Esophagus squamous epithelium (tissue), 4 donors: Measurements from ENCODE around the gene IL20RA.
"Not testable (repeated sequence)": the region's sequence is repeated elsewhere in the genome, so short reads cannot be mapped to it uniquely, and the experiment has no call there.

Source experiments
- POLR2A ChIP-seq, 4 donors: fragments of 450-650 bp; IDR thresholded peaks; one replicate each; pipeline ENCODE4 v1.6.1; 2017; ENCODE audit warnings: antibody characterized with exemption in 4 of 4, mild to moderate bottlenecking in 4 of 4, moderate library complexity in 3 of 4
- TF ChIP-seq, protein P1 (sequence below), 6 experiments: fragments of 450-650 bp in 4 of 6; fragments of 200-600 bp in 2 of 6; sonication (generic) in 2 of 6; IDR thresholded peaks; one replicate each; pipeline ENCODE4 v1.5.1; 2016 to 2019; ENCODE audit warnings: antibody characterized with exemption in 6 of 6, mild to moderate bottlenecking in 4 of 6, moderate library complexity in 4 of 6

DNA sequence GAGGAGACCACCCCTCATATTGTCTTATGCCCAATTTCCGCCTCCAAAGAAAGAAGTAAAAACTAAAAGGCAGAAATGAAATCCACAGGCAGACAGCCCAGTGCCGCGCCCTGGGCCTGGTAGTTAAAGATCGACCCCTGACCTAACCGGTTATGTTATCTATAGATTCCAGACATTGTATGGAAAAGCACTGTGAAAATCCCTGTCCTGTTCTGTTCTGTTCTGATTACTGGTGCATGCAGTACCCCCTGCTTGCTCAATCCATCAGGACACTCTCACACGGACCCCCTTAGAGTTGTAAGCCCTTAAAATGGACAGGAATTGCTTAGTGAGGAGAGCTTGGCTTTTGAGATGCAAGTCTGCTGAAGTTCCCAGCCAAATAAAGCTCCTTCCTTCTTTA lies 84.8 kb downstream of the IL20RA start:
- TF ChIP-seq POLR2A (IDR thresholded peaks at IDR 0.05), result not testable (repeated sequence)
- TF ChIP-seq, protein P1, sequence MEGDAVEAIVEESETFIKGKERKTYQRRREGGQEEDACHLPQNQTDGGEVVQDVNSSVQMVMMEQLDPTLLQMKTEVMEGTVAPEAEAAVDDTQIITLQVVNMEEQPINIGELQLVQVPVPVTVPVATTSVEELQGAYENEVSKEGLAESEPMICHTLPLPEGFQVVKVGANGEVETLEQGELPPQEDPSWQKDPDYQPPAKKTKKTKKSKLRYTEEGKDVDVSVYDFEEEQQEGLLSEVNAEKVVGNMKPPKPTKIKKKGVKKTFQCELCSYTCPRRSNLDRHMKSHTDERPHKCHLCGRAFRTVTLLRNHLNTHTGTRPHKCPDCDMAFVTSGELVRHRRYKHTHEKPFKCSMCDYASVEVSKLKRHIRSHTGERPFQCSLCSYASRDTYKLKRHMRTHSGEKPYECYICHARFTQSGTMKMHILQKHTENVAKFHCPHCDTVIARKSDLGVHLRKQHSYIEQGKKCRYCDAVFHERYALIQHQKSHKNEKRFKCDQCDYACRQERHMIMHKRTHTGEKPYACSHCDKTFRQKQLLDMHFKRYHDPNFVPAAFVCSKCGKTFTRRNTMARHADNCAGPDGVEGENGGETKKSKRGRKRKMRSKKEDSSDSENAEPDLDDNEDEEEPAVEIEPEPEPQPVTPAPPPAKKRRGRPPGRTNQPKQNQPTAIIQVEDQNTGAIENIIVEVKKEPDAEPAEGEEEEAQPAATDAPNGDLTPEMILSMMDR (IDR thresholded peaks at IDR 0.05), result not testable (repeated sequence)
